Neural cell (in vitro differentiated cells): ENCODE results near the gene DNASE1L2. TPM values are rescaled to one million over a fixed set of nuclear protein-coding genes. Genes with fewer than 3 reads are reported as not detected.

Experiments
- H2AFZ ChIP-seq: fragments of 200-600, 300-800 bp; sonication (generic), shearing (Covaris generic); 2 replicates; pipeline ENCODE4 v1.6.0; 2014; ENCODE audit warnings: low read depth, mild to moderate bottlenecking, antibody characterized with exemption, low read length, moderate library complexity
- H3F3A ChIP-seq: fragments of 200-600 bp; shearing (Covaris generic); 2 replicates; pipeline ENCODE4 v1.6.1; 2016; ENCODE audit warnings: mild to moderate bottlenecking, moderate library complexity, mixed read lengths, antibody characterized with exemption, low read length; ENCODE audit not compliant: insufficient read depth, poor library complexity, severe bottlenecking
- H3K27ac ChIP-seq: fragments of 200-600, 300-800 bp; sonication (generic), shearing (Covaris generic); 2 replicates; pipeline ENCODE4 v1.5.1; 2014; ENCODE audit warnings: mild to moderate bottlenecking, low read length, moderate library complexity
- H3K27me3 ChIP-seq: fragments of 300-800, 200-600 bp; sonication (generic), shearing (Covaris generic); 2 replicates; pipeline ENCODE4 v1.6.0; 2014; ENCODE audit warnings: mild to moderate bottlenecking, low read depth, low read length, moderate library complexity; ENCODE audit not compliant: insufficient read depth
- H3K36me3 ChIP-seq: fragments of 300-800, 200-600 bp; sonication (generic), shearing (Covaris generic); 2 replicates; pipeline ENCODE4 v1.5.1; 2014; ENCODE audit warnings: mild to moderate bottlenecking, antibody characterized with exemption, low read length, moderate library complexity; ENCODE audit not compliant: insufficient read depth
- H3K4me2 ChIP-seq: fragments of 300-800, 200-600 bp; sonication (generic), shearing (Covaris generic); 2 replicates; pipeline ENCODE4 v1.6.0; 2014; ENCODE audit warnings: mild to moderate bottlenecking, low read length
- H3K4me3 ChIP-seq: fragments of 300-800, 200-600 bp; sonication (generic), shearing (Covaris generic); 2 replicates; pipeline ENCODE4 v1.5.1; 2014; ENCODE audit warnings: mild to moderate bottlenecking, low read length, moderate library complexity
- H3K79me2 ChIP-seq: fragments of 200-600 bp; shearing (Covaris generic); replicated peaks from 2 replicates; pipeline ENCODE4 v1.6.0; 2014; ENCODE audit warnings: mild to moderate bottlenecking, low read length, moderate library complexity; ENCODE audit not compliant: insufficient read depth
- H3K9ac ChIP-seq: fragments of 300-800, 200-600 bp; sonication (generic), shearing (Covaris generic); 2 replicates; pipeline ENCODE4 v1.6.1; 2016; ENCODE audit warnings: mild to moderate bottlenecking, low read length, mixed read lengths
- H3K9me2 ChIP-seq: fragments of 200-600 bp; shearing (Covaris generic); 2 replicates; pipeline ENCODE4 v1.6.1; 2016; ENCODE audit warnings: mild to moderate bottlenecking, low read length, mixed read lengths; ENCODE audit not compliant: insufficient read depth
- H3K9me3 ChIP-seq: fragments of 200-600, 300-800 bp; sonication (generic), shearing (Covaris generic); 2 replicates; pipeline ENCODE4 v1.6.1; 2016; ENCODE audit warnings: mild to moderate bottlenecking, mixed run types, low read length, moderate library complexity, mixed read lengths
- H4K20me1 ChIP-seq: fragments of 200-600 bp; shearing (Covaris generic); 2 replicates; pipeline ENCODE4 v1.6.1; 2016; ENCODE audit warnings: mild to moderate bottlenecking, mixed run types; ENCODE audit not compliant: insufficient read depth
- EP300 ChIP-seq: fragments of 450-650 bp; conservative IDR thresholded peaks from 2 replicates; pipeline ENCODE4 v1.6.1; 2014; ENCODE audit warnings: antibody characterized with exemption, mild to moderate bottlenecking, moderate library complexity; ENCODE audit not compliant: poor library complexity, severe bottlenecking
- EZH2 ChIP-seq: fragments of 200-600, 300-800 bp; shearing (Covaris generic), sonication (generic); IDR thresholded peaks from 2 replicates; pipeline ENCODE4 v1.6.1; 2014; ENCODE audit warnings: antibody characterized with exemption, low read length, borderline replicate concordance, mild to moderate bottlenecking; ENCODE audit not compliant: insufficient read depth, poor library complexity, severe bottlenecking
- MXI1 ChIP-seq: fragments of 450-650 bp; conservative IDR thresholded peaks from 2 replicates; pipeline ENCODE4 v1.6.1; 2014; ENCODE audit warnings: antibody characterized with exemption, mild to moderate bottlenecking; ENCODE audit not compliant: poor library complexity, severe bottlenecking
- POLR2AphosphoS5 ChIP-seq: IDR thresholded peaks from 2 replicates; pipeline ENCODE4 v1.6.1; 2012
- RAD21 ChIP-seq: fragments of 450-650 bp; conservative IDR thresholded peaks from 2 replicates; pipeline ENCODE4 v1.6.1; 2014; ENCODE audit warnings: antibody characterized with exemption, mild to moderate bottlenecking, moderate library complexity
- SMC3 ChIP-seq: fragments of 450-650 bp; conservative IDR thresholded peaks from 2 replicates; pipeline ENCODE4 v1.6.1; 2014; ENCODE audit warnings: antibody characterized with exemption, mild to moderate bottlenecking, moderate library complexity; ENCODE audit not compliant: poor library complexity
- TAF1 ChIP-seq: IDR thresholded peaks from 2 replicates; pipeline ENCODE4 v1.6.1; 2012; ENCODE audit warnings: low read depth
- polyA plus RNA-seq: library from polyadenylated mRNA; depleted of rRNA; stranded (reverse); fragments of >200 nt; gene quantifications from 2 replicates; pipeline ENCODE4 v1.2.3, GENCODE V29; 2014
- TF ChIP-seq, protein P1 (sequence below): IDR thresholded peaks from 2 replicates; pipeline ENCODE4 v1.6.1; 2012; ENCODE audit warnings: borderline replicate concordance
- TF ChIP-seq, protein P2 (sequence below): fragments of 450-650 bp; IDR thresholded peaks from 2 replicates; pipeline ENCODE4 v1.5.1; 2014; ENCODE audit warnings: antibody characterized with exemption, mild to moderate bottlenecking, moderate library complexity; ENCODE audit not compliant: poor library complexity, severe bottlenecking

The DNASE1L2 gene
- polyA plus RNA-seq, 1 donor from 2014 or later, result 10.2 TPM

DNA sequence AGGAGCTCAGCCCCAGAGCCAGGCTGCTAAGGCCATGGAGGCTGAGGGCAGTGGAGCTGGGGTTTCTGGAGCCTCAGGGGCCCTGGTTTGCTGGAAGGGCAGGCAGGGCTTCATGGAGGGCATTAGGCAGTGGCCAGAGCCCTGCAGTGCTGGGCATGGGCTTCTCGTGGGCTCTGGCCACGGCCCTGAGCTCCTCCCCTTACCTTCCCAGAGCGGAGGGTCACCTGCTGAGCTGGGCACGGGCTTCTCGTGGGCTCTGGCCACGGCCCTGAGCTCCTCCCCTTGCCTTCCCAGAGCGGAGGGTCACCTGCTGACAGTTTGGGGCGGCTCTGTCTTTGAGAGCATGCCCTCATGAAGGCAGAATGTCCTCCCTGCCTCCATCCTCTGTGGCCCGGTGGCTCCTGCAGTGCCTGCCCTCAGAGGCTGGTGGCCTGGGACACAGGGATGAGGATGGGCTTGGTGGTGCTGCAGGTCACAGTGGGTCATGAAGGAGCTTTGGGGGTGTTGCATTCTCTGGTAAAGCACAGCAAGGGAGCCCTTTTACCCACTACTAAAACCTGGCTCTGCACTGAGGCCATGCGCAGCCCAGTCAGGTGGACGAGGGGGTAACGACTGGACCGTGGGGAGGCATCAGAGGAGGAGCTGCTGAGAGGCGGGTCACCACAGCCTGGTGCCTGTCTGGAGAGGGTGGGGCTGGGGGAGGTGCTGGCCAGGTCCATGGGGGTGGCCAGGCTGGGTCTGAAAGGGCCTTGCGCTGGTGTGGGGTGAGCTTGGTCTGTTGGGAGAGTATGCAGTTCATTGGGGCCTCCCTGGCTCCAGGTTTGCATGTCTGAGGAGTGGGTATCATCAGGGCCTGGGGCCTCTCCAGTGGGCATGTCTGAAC lies 34.6 kb downstream of the DNASE1L2 start:
- Histone ChIP-seq H3K4me3 (no peak overlapping the region), H3K4me2 (no peak overlapping the region), H3K9ac (no peak overlapping the region), H3K79me2 (peaks cover 9% of the 10 kb centered on the region), H3K27me3 (no peaks in the 10 kb centered on the region), H3K9me3 (no peaks in the 10 kb centered on the region), H3K9me2 (no peaks in the 10 kb centered on the region), H3K36me3 (no peaks in the 10 kb centered on the region), H3F3A (no peaks in the 10 kb centered on the region), H2AFZ (no peak overlapping the region), H4K20me1 (no peaks in the 10 kb centered on the region), H3K27ac (no peak overlapping the region)
- TF ChIP-seq EP300, result no peak
- no peak for TF ChIP-seq POLR2AphosphoS5
- TF ChIP-seq TAF1, result no peak
- TF ChIP-seq, protein P1, sequence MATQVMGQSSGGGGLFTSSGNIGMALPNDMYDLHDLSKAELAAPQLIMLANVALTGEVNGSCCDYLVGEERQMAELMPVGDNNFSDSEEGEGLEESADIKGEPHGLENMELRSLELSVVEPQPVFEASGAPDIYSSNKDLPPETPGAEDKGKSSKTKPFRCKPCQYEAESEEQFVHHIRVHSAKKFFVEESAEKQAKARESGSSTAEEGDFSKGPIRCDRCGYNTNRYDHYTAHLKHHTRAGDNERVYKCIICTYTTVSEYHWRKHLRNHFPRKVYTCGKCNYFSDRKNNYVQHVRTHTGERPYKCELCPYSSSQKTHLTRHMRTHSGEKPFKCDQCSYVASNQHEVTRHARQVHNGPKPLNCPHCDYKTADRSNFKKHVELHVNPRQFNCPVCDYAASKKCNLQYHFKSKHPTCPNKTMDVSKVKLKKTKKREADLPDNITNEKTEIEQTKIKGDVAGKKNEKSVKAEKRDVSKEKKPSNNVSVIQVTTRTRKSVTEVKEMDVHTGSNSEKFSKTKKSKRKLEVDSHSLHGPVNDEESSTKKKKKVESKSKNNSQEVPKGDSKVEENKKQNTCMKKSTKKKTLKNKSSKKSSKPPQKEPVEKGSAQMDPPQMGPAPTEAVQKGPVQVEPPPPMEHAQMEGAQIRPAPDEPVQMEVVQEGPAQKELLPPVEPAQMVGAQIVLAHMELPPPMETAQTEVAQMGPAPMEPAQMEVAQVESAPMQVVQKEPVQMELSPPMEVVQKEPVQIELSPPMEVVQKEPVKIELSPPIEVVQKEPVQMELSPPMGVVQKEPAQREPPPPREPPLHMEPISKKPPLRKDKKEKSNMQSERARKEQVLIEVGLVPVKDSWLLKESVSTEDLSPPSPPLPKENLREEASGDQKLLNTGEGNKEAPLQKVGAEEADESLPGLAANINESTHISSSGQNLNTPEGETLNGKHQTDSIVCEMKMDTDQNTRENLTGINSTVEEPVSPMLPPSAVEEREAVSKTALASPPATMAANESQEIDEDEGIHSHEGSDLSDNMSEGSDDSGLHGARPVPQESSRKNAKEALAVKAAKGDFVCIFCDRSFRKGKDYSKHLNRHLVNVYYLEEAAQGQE, result no peak
- TF ChIP-seq SMC3, result no peak
- no peak for TF ChIP-seq EZH2
- TF ChIP-seq, protein P2, sequence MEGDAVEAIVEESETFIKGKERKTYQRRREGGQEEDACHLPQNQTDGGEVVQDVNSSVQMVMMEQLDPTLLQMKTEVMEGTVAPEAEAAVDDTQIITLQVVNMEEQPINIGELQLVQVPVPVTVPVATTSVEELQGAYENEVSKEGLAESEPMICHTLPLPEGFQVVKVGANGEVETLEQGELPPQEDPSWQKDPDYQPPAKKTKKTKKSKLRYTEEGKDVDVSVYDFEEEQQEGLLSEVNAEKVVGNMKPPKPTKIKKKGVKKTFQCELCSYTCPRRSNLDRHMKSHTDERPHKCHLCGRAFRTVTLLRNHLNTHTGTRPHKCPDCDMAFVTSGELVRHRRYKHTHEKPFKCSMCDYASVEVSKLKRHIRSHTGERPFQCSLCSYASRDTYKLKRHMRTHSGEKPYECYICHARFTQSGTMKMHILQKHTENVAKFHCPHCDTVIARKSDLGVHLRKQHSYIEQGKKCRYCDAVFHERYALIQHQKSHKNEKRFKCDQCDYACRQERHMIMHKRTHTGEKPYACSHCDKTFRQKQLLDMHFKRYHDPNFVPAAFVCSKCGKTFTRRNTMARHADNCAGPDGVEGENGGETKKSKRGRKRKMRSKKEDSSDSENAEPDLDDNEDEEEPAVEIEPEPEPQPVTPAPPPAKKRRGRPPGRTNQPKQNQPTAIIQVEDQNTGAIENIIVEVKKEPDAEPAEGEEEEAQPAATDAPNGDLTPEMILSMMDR, result no peak
- TF ChIP-seq RAD21, result no peak
- no peak for TF ChIP-seq MXI1

DNA sequence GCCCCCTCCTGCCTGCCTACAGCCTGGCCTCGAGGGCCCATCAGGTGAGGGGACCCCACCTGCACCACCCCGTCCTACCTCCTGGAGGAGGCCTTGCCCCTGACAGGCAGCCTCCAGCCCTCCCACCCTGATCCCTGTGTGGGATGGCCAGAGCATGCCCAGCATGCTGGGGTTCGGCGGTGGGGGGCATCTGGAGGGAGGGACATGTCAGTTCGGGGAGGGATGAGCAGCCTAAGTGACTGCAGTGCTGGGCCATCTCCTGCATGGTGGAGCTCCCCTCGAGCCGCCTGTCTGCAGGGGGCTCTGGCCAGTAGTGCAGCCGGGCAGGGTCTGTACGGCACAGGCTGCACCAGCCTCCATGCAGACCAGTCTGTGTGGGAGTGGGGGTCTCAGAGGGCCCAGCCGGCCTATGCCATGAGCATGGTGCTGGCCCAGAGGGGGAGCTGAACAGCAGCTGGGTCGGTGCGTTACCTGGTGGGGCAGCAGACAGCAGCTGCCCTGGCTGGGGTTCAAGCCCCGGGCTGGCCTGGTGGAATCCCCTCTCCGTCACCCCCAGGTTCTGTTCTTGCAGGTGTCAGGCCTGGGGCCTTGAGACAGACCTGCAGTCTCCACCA lies 35.7 kb downstream of the DNASE1L2 start:
- no peak for TF ChIP-seq TAF1
- no peak for TF ChIP-seq SMC3
- no peak for TF ChIP-seq RAD21
- TF ChIP-seq EP300, result no peak
- TF ChIP-seq, protein P1, result no peak
- no peak for TF ChIP-seq MXI1
- TF ChIP-seq POLR2AphosphoS5, result peak; percentile 0
- H3K27me3 ChIP-seq, result no peaks in the 10 kb centered on the region
- no peaks in the 10 kb centered on the region for H3K36me3 ChIP-seq
- no peak overlapping the region for H3K9ac ChIP-seq
- H3K27ac ChIP-seq, result no peak overlapping the region
- H3K79me2 ChIP-seq, result peaks cover 1% of the 10 kb centered on the region
- H3K9me3 ChIP-seq, result no peaks in the 10 kb centered on the region
- H3K4me3 ChIP-seq, result no peak overlapping the region
- no peaks in the 10 kb centered on the region for H4K20me1 ChIP-seq
- no peak overlapping the region for H2AFZ ChIP-seq
- no peaks in the 10 kb centered on the region for H3K9me2 ChIP-seq
- H3F3A ChIP-seq, result no peaks in the 10 kb centered on the region
- no peak overlapping the region for H3K4me2 ChIP-seq
